WTC11 (cell line): Measurements from ENCODE around the gene MAPKAPK3. TPM values are rescaled to one million over a fixed set of nuclear protein-coding genes. Genes with fewer than 3 reads are reported as not detected.

Experiments used
- ATAC-seq: fragments of 200-7000 bp; cut with Tn5 transposase; 2 replicates; pipeline ENCODE4 v1.10.0; 2021; ENCODE audit warnings: mild to moderate bottlenecking, moderate library complexity
- CTCF ChIA-PET: fragments of 300-600 bp; sonication (Branson Sonifier 250); formaldehyde crosslinking; loops from one replicate; lab custom pipeline; 2021; ENCODE audit warnings: antibody characterized with exemption; lab: Charles Lee
- POLR2A ChIA-PET: fragments of 350-600 bp; sonication (Branson Sonifier 250); formaldehyde crosslinking; loops from one replicate; lab custom pipeline; 2021; ENCODE audit warnings: antibody characterized with exemption; lab: Charles Lee
- DNase-seq: peaks from one replicate; pipeline ENCODE4 v3.0.0; 2021; ENCODE audit warnings: low spot score
- H3K27ac Mint-ChIP-seq: 2 replicates; pipeline ENCODE4 v1.8.0; 2021; ENCODE audit warnings: mixed read lengths
- H3K27me3 Mint-ChIP-seq: 2 replicates; pipeline ENCODE4 v1.8.0; 2021; ENCODE audit warnings: low read depth, mild to moderate bottlenecking, moderate library complexity, mixed read lengths
- H3K36me3 Mint-ChIP-seq: 2 replicates; pipeline ENCODE4 v1.8.0; 2021; ENCODE audit warnings: mixed read lengths
- H3K4me1 Mint-ChIP-seq: 2 replicates; pipeline ENCODE4 v1.8.0; 2022; ENCODE audit warnings: mixed read lengths
- H3K4me3 Mint-ChIP-seq: 2 replicates; pipeline ENCODE4 v1.8.0; 2021; ENCODE audit warnings: mild to moderate bottlenecking, moderate library complexity, mixed read lengths
- H3K9me3 Mint-ChIP-seq: 2 replicates; pipeline ENCODE4 v1.8.0; 2021; ENCODE audit warnings: mixed read lengths
- CBFB ChIP-seq: sonication (generic); formaldehyde crosslinking; IDR thresholded peaks from 2 replicates; pipeline ENCODE4 v1.8.1; 2022; ENCODE audit warnings: mild to moderate bottlenecking, low read depth, missing genetic modification reagents
- ETV6 ChIP-seq: sonication (generic); formaldehyde crosslinking; IDR thresholded peaks from 2 replicates; pipeline ENCODE4 v1.8.1; 2022; ENCODE audit warnings: mild to moderate bottlenecking, missing genetic modification reagents
- GTF2I ChIP-seq: fragments of 250-450 bp; sonication (Bioruptor Pico); conservative IDR thresholded peaks from 2 replicates; pipeline ENCODE4 v1.4.0; 2021; ENCODE audit warnings: mild to moderate bottlenecking
- KAT7 ChIP-seq: sonication (generic); formaldehyde crosslinking; IDR thresholded peaks from 2 replicates; pipeline ENCODE4 v1.8.1; 2023; ENCODE audit warnings: missing genetic modification reagents, mild to moderate bottlenecking, borderline replicate concordance
- MXD4 ChIP-seq: fragments of 250-450 bp; sonication (Bioruptor Pico); IDR thresholded peaks from 2 replicates; pipeline ENCODE4 v1.8.0; 2021; ENCODE audit warnings: mild to moderate bottlenecking, moderate library complexity, borderline replicate concordance
- OVOL2 ChIP-seq: fragments of 250-450 bp; sonication (Bioruptor Pico); IDR thresholded peaks from 2 replicates; pipeline ENCODE4 v1.9.0; 2021; ENCODE audit warnings: mild to moderate bottlenecking, borderline replicate concordance
- SP1 ChIP-seq: sonication (generic); formaldehyde crosslinking; conservative IDR thresholded peaks from 2 replicates; pipeline ENCODE4 v1.8.1; 2022; ENCODE audit warnings: missing genetic modification reagents
- ZNF121 ChIP-seq: sonication (generic); formaldehyde crosslinking; IDR thresholded peaks from 2 replicates; pipeline ENCODE4 v1.8.0; 2023; ENCODE audit warnings: missing genetic modification reagents
- ZNF263 ChIP-seq: sonication (generic); formaldehyde crosslinking; IDR thresholded peaks from 2 replicates; pipeline ENCODE4 v1.8.1; 2022; ENCODE audit warnings: low read depth, mild to moderate bottlenecking, moderate library complexity, missing genetic modification reagents
- ZNF423 ChIP-seq: fragments of 250-450 bp; sonication (Bioruptor Pico); IDR thresholded peaks from 2 replicates; pipeline ENCODE4 v2.1.2; 2022; ENCODE audit warnings: mild to moderate bottlenecking, moderate library complexity
- total RNA-seq: library from RNA; stranded (reverse); gene quantifications from 3 replicates; pipeline ENCODE4 v1.2.3, GENCODE V29; 2021
- TF ChIP-seq, protein P1 (sequence below): fragments of 250-450 bp; sonication (Bioruptor Pico); IDR thresholded peaks from 2 replicates; pipeline ENCODE4 v1.9.0; 2021; ENCODE audit warnings: mild to moderate bottlenecking, borderline replicate concordance
- TF ChIP-seq, protein P2 (sequence below): sonication (generic); formaldehyde crosslinking; IDR thresholded peaks from 2 replicates; pipeline ENCODE4 v1.8.0; 2022; ENCODE audit warnings: mild to moderate bottlenecking, missing genetic modification reagents
- TF ChIP-seq, protein P3 (sequence below): sonication (generic); formaldehyde crosslinking; IDR thresholded peaks from 2 replicates; pipeline ENCODE4 v1.8.1; 2023; ENCODE audit warnings: mild to moderate bottlenecking, missing genetic modification reagents
- TF ChIP-seq, protein P4 (sequence below): sonication (generic); formaldehyde crosslinking; IDR thresholded peaks from 2 replicates; pipeline ENCODE4 v1.8.1; 2022; ENCODE audit warnings: mild to moderate bottlenecking, moderate library complexity, missing genetic modification reagents
- TF ChIP-seq, protein P5 (sequence below): sonication (generic); formaldehyde crosslinking; IDR thresholded peaks from 2 replicates; pipeline ENCODE4 v1.8.1; 2022; ENCODE audit warnings: low read depth, missing genetic modification reagents, borderline replicate concordance

The MAPKAPK3 gene
- total RNA-seq, 1 experiment from 2014 or later: 60.2 TPM

DNA sequence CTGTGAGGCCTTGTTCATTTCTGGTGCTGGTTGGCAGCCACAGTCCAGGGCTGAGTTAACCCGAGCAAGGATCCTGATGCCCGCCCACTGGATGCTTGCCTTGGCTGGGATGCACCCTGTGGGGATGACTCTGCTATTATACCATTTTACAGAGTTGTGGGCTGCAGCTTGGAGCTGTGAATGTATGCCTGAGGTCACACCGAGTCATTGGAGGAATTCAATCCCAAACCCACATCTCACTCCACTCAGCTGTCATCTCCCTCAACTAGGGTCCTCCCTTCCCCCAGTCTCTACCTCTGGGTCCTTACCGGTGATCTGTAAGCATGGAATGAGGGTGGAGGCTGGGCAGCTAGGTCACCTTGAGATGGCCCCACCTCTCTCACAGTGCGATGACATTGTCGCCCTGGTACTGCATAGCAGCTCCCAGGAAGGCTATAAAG lies 22.1 kb downstream of the MAPKAPK3 start:
- Mint-ChIP-seq H3K27me3 (no peaks in the 10 kb centered on the region), H3K36me3 (peaks cover 11% of the 10 kb centered on the region), H3K4me1 (peaks cover 38% of the 10 kb centered on the region), H3K4me3 (no peak overlapping the region), H3K9me3 (no peaks in the 10 kb centered on the region), H3K27ac (no peak overlapping the region)
- no peak for DNase-seq
- ChIA-PET CTCF (interaction anchor here (1.1 to 3.5 kb wide), 2 partner anchors 13 to 23 kb away, joined by 3 to 16 read pairs; partner anchors contain the start of gene MAPKAPK3), POLR2A (interaction anchor here (0.5 kb wide), 1 partner anchor 209 kb away, joined by 5 read pairs; no protein-coding TSS in a partner anchor)
- no peak for ATAC-seq
- TF ChIP-seq CBFB (CRISPR knock-in tag) (no peak), ZNF423 (CRISPR knock-in tag) (no peak), ZNF121 (CRISPR knock-in tag) (no peak)
- TF ChIP-seq, protein P1, sequence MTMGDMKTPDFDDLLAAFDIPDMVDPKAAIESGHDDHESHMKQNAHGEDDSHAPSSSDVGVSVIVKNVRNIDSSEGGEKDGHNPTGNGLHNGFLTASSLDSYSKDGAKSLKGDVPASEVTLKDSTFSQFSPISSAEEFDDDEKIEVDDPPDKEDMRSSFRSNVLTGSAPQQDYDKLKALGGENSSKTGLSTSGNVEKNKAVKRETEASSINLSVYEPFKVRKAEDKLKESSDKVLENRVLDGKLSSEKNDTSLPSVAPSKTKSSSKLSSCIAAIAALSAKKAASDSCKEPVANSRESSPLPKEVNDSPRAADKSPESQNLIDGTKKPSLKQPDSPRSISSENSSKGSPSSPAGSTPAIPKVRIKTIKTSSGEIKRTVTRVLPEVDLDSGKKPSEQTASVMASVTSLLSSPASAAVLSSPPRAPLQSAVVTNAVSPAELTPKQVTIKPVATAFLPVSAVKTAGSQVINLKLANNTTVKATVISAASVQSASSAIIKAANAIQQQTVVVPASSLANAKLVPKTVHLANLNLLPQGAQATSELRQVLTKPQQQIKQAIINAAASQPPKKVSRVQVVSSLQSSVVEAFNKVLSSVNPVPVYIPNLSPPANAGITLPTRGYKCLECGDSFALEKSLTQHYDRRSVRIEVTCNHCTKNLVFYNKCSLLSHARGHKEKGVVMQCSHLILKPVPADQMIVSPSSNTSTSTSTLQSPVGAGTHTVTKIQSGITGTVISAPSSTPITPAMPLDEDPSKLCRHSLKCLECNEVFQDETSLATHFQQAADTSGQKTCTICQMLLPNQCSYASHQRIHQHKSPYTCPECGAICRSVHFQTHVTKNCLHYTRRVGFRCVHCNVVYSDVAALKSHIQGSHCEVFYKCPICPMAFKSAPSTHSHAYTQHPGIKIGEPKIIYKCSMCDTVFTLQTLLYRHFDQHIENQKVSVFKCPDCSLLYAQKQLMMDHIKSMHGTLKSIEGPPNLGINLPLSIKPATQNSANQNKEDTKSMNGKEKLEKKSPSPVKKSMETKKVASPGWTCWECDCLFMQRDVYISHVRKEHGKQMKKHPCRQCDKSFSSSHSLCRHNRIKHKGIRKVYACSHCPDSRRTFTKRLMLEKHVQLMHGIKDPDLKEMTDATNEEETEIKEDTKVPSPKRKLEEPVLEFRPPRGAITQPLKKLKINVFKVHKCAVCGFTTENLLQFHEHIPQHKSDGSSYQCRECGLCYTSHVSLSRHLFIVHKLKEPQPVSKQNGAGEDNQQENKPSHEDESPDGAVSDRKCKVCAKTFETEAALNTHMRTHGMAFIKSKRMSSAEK (CRISPR knock-in tag): no peak
- TF ChIP-seq, protein P2, sequence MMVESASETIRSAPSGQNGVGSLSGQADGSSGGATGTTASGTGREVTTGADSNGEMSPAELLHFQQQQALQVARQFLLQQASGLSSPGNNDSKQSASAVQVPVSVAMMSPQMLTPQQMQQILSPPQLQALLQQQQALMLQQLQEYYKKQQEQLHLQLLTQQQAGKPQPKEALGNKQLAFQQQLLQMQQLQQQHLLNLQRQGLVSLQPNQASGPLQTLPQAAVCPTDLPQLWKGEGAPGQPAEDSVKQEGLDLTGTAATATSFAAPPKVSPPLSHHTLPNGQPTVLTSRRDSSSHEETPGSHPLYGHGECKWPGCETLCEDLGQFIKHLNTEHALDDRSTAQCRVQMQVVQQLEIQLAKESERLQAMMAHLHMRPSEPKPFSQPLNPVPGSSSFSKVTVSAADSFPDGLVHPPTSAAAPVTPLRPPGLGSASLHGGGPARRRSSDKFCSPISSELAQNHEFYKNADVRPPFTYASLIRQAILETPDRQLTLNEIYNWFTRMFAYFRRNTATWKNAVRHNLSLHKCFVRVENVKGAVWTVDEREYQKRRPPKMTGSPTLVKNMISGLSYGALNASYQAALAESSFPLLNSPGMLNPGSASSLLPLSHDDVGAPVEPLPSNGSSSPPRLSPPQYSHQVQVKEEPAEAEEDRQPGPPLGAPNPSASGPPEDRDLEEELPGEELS (CRISPR knock-in tag): no peak

DNA sequence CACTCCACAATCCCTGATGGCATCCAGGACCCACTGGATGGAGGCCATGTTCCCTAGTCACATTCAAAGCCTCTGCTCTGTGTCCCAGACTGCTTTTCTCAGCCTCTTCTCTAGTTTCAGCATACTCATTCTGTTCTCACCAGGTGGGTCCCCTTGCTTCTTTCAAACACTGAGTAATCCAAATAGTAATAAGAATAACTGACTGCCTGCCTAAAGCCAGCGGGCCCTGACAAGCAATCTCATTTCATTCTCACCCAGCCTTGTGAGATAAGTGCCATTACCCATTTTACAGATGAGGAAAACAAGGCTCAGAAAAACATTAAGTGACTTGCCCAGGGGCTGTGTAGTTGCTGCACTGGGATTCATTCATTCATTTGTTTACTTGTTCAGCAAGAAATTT lies 25.4 kb downstream of the MAPKAPK3 start:
- DNase-seq: no peak
- Mint-ChIP-seq H3K4me3 (no peak overlapping the region), H3K9me3 (no peaks in the 10 kb centered on the region), H3K27me3 (no peaks in the 10 kb centered on the region), H3K4me1 (peaks cover 24% of the 10 kb centered on the region), H3K36me3 (peaks cover 15% of the 10 kb centered on the region), H3K27ac (no peak overlapping the region)
- POLR2A ChIA-PET: no interaction called here
- no peak for ATAC-seq
- CTCF ChIA-PET: interaction anchor here (2.6 kb wide), 1 partner anchor 11 kb away, joined by 10 read pairs; no protein-coding TSS in a partner anchor
- TF ChIP-seq, protein P3, sequence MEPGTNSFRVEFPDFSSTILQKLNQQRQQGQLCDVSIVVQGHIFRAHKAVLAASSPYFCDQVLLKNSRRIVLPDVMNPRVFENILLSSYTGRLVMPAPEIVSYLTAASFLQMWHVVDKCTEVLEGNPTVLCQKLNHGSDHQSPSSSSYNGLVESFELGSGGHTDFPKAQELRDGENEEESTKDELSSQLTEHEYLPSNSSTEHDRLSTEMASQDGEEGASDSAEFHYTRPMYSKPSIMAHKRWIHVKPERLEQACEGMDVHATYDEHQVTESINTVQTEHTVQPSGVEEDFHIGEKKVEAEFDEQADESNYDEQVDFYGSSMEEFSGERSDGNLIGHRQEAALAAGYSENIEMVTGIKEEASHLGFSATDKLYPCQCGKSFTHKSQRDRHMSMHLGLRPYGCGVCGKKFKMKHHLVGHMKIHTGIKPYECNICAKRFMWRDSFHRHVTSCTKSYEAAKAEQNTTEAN (CRISPR knock-in tag): no peak
- 0 out of 2 replicates have a peak, but pooled peaks have one; percentile 56 for TF ChIP-seq GTF2I (CRISPR knock-in tag)

DNA sequence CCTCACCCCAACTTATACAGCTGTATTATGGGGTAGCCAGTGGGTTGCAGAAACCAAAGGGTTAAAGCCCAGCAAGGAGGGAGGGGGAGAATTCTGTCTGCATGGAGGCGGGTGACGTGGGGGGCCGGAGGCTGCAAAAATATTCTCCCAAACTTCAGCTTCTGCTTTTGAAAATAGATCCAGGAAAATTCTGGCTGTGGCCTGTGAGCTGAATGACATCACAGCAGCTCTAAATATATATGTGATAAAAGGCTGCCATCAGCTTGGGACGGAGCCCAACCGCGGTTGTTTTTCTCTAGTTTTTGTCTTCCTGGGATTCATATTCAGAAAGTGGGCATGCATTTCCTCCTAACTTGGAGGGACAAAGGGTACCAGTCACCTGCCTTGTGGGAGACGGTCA lies 27.6 kb downstream of the MAPKAPK3 start:
- ChIA-PET CTCF (interaction anchor here (1.3 to 2.6 kb wide), 3 partner anchors 8 to 33 kb away, joined by 3 to 10 read pairs (median 4); partner anchors contain the start of gene CISH), POLR2A (no interaction called here)
- Mint-ChIP-seq H3K4me3 (no peak overlapping the region), H3K27me3 (no peaks in the 10 kb centered on the region), H3K4me1 (peaks cover 21% of the 10 kb centered on the region), H3K27ac (no peak overlapping the region), H3K9me3 (no peaks in the 10 kb centered on the region), H3K36me3 (peaks cover 15% of the 10 kb centered on the region)
- no peak for ATAC-seq
- no peak for DNase-seq
- TF ChIP-seq, protein P4, sequence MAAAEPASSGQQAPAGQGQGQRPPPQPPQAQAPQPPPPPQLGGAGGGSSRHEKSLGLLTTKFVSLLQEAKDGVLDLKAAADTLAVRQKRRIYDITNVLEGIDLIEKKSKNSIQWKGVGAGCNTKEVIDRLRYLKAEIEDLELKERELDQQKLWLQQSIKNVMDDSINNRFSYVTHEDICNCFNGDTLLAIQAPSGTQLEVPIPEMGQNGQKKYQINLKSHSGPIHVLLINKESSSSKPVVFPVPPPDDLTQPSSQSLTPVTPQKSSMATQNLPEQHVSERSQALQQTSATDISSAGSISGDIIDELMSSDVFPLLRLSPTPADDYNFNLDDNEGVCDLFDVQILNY (CRISPR knock-in tag): no peak
- TF ChIP-seq ZNF263 (CRISPR knock-in tag) (no peak), MXD4 (no peak), SP1 (CRISPR knock-in tag) (no peak), ETV6 (CRISPR knock-in tag) (no peak), KAT7 (CRISPR knock-in tag) (no peak), OVOL2 (no peak)
- TF ChIP-seq, protein P5, sequence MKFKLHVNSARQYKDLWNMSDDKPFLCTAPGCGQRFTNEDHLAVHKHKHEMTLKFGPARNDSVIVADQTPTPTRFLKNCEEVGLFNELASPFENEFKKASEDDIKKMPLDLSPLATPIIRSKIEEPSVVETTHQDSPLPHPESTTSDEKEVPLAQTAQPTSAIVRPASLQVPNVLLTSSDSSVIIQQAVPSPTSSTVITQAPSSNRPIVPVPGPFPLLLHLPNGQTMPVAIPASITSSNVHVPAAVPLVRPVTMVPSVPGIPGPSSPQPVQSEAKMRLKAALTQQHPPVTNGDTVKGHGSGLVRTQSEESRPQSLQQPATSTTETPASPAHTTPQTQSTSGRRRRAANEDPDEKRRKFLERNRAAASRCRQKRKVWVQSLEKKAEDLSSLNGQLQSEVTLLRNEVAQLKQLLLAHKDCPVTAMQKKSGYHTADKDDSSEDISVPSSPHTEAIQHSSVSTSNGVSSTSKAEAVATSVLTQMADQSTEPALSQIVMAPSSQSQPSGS (CRISPR knock-in tag): no peak
